BLaER1 treated with 17β-estradiol and CSF1 and Interleukin-3, amounts not matched to agents 10 nM and 100 nM (cell line): ENCODE measurements around the gene ANKRD37.
A peak's percentile ranks its signal among the peaks of the same experiment; 100 is the strongest.

ENCODE experiments used
- H3K27ac ChIP-seq, 11 experiments: shearing (Covaris generic); formaldehyde crosslinking; 2 replicates each; pipeline ENCODE4 v1.8.1; 2022
- H3K27me3 ChIP-seq, 11 experiments: shearing (Covaris generic); formaldehyde crosslinking; 2 replicates each; pipeline ENCODE4 v1.8.1; 2022
- H3K36me3 ChIP-seq, 11 experiments: shearing (Covaris generic); formaldehyde crosslinking; 2 replicates each; pipeline ENCODE4 v1.8.1; 2022
- H3K4me1 ChIP-seq, 10 experiments: shearing (Covaris generic); formaldehyde crosslinking; 2 replicates each; pipeline ENCODE4 v1.8.1; 2022
- H3K4me2 ChIP-seq, 11 experiments: shearing (Covaris generic); formaldehyde crosslinking; 2 replicates each; pipeline ENCODE4 v1.8.1; 2022
- H3K4me3 ChIP-seq, 10 experiments: shearing (Covaris generic); formaldehyde crosslinking; 2 replicates each; pipeline ENCODE4 v1.8.1; 2022
- H3K9ac ChIP-seq, 11 experiments: shearing (Covaris generic); formaldehyde crosslinking; 2 replicates each; pipeline ENCODE4 v1.8.1; 2022
- H3K9me3 ChIP-seq, 11 experiments: shearing (Covaris generic); formaldehyde crosslinking; replicated peaks in 1 of 11; 2 replicates each; pipeline ENCODE4 v1.8.1; 2022
- H4K20me1 ChIP-seq, 11 experiments: shearing (Covaris generic); formaldehyde crosslinking; 2 replicates each; pipeline ENCODE4 v1.8.1; 2022
- Cebpa-rat ChIP-seq, 11 experiments: shearing (Covaris generic); IDR thresholded peaks; 2 replicates each; pipeline ENCODE4 v1.8.1; 2022

The ANKRD37 gene

DNA sequence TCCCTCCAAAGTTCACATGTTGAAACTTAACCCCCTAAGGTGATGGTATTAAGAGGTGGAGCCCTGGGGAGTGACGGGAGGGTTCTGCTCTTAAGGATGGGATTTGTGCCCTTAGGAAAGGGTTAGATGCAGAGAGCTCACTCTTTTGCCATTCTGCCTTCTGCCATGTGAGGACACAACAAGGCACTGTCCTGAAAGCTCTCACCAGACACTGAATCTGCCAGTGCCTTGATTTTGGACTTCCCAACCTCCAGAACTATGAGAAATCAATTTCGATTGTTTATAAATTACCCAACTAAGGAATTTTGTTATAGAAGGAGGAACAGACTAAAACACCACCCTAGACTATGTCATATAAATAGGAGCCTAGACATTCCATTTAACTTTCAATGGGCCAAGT is 12.6 kb upstream of the ANKRD37 start:
- peak overlapping the region in 9 of 11 experiments; percentile 19 to 63 (median 55); a peak in 15 of 22 replicates for H3K9ac ChIP-seq
- H3K27ac ChIP-seq: peak overlapping the region in 9 of 11 experiments; percentile 61 to 80 (median 74); a peak in 17 of 22 replicates
- peaks cover 0 to 37% (median 23%) of the 10 kb centered on the region in 11 experiments; a peak in 13 of 22 replicates for H3K36me3 ChIP-seq
- TF ChIP-seq Cebpa-rat (IDR thresholded peaks at IDR 0.05): no peak
- peaks cover 21 to 42% (median 31%) of the 10 kb centered on the region in 11 experiments for H3K9me3 ChIP-seq
- H3K4me3 ChIP-seq: peak overlapping the region in 6 of 10 experiments; percentile 11 to 56 (median 41); a peak in 11 of 20 replicates
- H3K4me2 ChIP-seq: peak overlapping the region; percentile 31 to 85 (median 69); a peak in 21 of 22 replicates
- H4K20me1 ChIP-seq: no peaks in the 10 kb centered on the region
- peaks cover 21 to 36% (median 30%) of the 10 kb centered on the region in 10 experiments for H3K4me1 ChIP-seq
- H3K27me3 ChIP-seq: no peaks in the 10 kb centered on the region

- H3K4me1 ChIP-seq: peaks cover 21 to 36% (median 30%) of the 10 kb centered on the region in 10 experiments
- H3K9ac ChIP-seq: peak overlapping the region; percentile 56 to 78 (median 67); a peak in 21 of 22 replicates
- no peaks in the 10 kb centered on the region for H4K20me1 ChIP-seq
- peak overlapping the region in 7 of 10 experiments; percentile 15 to 58 (median 42); a peak in 8 of 20 replicates for H3K4me3 ChIP-seq
- peak overlapping the region in 10 of 11 experiments; percentile 48 to 88 (median 81); a peak in 19 of 22 replicates for H3K27ac ChIP-seq
- H3K4me2 ChIP-seq: peak overlapping the region; percentile 61 to 85 (median 75)
- H3K36me3 ChIP-seq: peaks cover 0 to 31% (median 18%) of the 10 kb centered on the region in 11 experiments; a peak in 13 of 22 replicates
- no peak for TF ChIP-seq Cebpa-rat (IDR thresholded peaks at IDR 0.05)
- peaks cover 14 to 34% (median 27%) of the 10 kb centered on the region in 11 experiments for H3K9me3 ChIP-seq
- no peaks in the 10 kb centered on the region for H3K27me3 ChIP-seq
These were observed 11.7 kb upstream of the ANKRD37 start for GRCh38 chr4:185384930-185385331.

GRCh38 chr4:185387957-185388356 is 8.7 kb upstream of the ANKRD37 start:
- Histone ChIP-seq H4K20me1 (no peaks in the 10 kb centered on the region), H3K27me3 (no peaks in the 10 kb centered on the region), H3K9ac (no peak overlapping the region), H3K27ac (peak overlapping the region in 2 of 11 experiments; percentile 28 to 29; a peak in 3 of 22 replicates), H3K4me2 (no peak overlapping the region), H3K4me3 (no peak overlapping the region), H3K4me1 (peaks cover 26 to 50% (median 42%) of the 10 kb centered on the region in 10 experiments), H3K36me3 (peaks cover 0 to 17% (median 7%) of the 10 kb centered on the region in 11 experiments; a peak in 6 of 22 replicates), H3K9me3 (peaks cover 0 to 11% (median 0%) of the 10 kb centered on the region in 11 experiments; a peak in 8 of 22 replicates)
- no peak for TF ChIP-seq Cebpa-rat (IDR thresholded peaks at IDR 0.05)

GRCh38 chr4:185390941-185391340 is 5.7 kb upstream of the ANKRD37 start:
- H3K36me3 ChIP-seq: peaks cover 0 to 10% (median 0%) of the 10 kb centered on the region in 11 experiments; a peak in 2 of 22 replicates
- H3K9me3 ChIP-seq: no peaks in the 10 kb centered on the region
- H3K4me3 ChIP-seq: no peak overlapping the region
- no peak for TF ChIP-seq Cebpa-rat (IDR thresholded peaks at IDR 0.05)
- no peak overlapping the region for H3K27ac ChIP-seq
- H3K4me2 ChIP-seq: no peak overlapping the region
- no peaks in the 10 kb centered on the region for H4K20me1 ChIP-seq
- no peak overlapping the region for H3K9ac ChIP-seq
- peaks cover 28 to 50% (median 41%) of the 10 kb centered on the region in 10 experiments for H3K4me1 ChIP-seq
- H3K27me3 ChIP-seq: no peaks in the 10 kb centered on the region

DNA sequence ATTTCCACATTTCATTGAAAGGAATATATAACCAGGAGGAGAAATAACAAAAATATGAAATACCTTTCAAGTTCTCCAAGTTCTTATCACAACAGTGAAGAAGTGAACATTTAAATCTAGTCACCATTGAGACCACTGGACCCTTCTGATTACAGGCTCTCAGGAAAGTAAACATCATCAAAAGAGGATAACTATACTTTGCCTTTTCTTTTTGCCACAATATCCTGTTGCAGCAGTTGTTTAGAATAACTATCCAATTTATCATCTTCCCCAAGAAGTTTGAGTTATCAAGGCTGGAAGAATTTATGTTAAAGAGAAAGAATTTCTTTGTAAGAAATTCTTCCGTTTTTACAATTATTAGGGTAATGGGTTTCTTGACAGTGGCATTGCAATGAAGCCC is 4.5 kb upstream of the ANKRD37 start:
- H3K9ac ChIP-seq: no peak overlapping the region
- no peaks in the 10 kb centered on the region for H3K27me3 ChIP-seq
- no peak overlapping the region for H3K4me3 ChIP-seq
- H4K20me1 ChIP-seq: no peaks in the 10 kb centered on the region
- H3K27ac ChIP-seq: no peak overlapping the region; a peak in 2 of 22 replicates
- TF ChIP-seq Cebpa-rat (IDR thresholded peaks at IDR 0.05): no peak
- peaks cover 0 to 7% (median 0%) of the 10 kb centered on the region in 11 experiments; a peak in 2 of 22 replicates for H3K36me3 ChIP-seq
- H3K4me1 ChIP-seq: peaks cover 30 to 47% (median 40%) of the 10 kb centered on the region in 10 experiments
- peak overlapping the region in 7 of 11 experiments; percentile 86 to 99 (median 91); a peak in 12 of 22 replicates for H3K4me2 ChIP-seq
- H3K9me3 ChIP-seq: no peaks in the 10 kb centered on the region

DNA sequence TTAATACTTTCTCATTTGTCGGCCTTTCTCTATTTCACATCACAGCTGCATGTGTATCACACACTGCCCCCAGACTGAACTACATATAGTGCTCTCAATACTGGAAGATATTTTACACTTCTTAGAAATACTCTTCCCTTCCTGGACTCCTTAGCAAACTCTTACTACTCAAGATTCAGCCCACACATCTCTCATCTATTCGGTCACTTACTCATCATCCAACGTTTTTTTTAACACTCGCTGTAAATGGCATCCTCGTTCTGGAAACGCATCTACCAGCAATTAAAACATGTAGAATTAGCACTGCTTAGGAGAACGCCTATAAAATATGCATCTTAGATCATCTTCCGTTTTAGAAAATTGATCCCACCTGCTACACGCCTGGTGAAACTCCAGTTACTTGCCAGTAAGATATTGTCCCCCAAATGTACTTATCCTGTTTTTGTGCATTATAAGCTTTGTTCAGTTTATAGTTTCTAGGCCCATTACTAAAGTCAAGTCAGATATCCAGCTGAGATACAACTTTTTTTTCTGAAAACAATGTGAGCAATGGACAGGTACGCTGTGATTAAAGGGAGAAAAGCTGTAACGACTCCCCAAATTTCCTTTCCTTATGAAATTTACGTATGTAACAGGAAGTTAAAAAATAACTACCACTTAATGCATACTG is 1.9 kb upstream of the ANKRD37 start:
- Histone ChIP-seq H3K4me2 (peak overlapping the region; percentile 86 to 99 (median 91)), H3K4me1 (peaks cover 45 to 73% (median 65%) of the 10 kb centered on the region in 10 experiments), H4K20me1 (no peaks in the 10 kb centered on the region)

GRCh38 chr4:185395238-185395955 is 1.2 kb upstream of the ANKRD37 start, which contains the start of gene LRP2BP:
TSS of gene LRP2BP (minus strand) at chr4:185395924. CDS start at chr4:185378186, 17,738 bp downstream.
- no peaks in the 10 kb centered on the region; a peak in 1 of 22 replicates for H4K20me1 ChIP-seq
- no peaks in the 10 kb centered on the region for H3K27me3 ChIP-seq
- peak within 1 kb of the TSS; percentile 85 to 95 (median 90) for H3K9ac ChIP-seq
- TF ChIP-seq Cebpa-rat (IDR thresholded peaks at IDR 0.05): no peak
- H3K9me3 ChIP-seq: no peaks in the 10 kb centered on the region
- peak within 1 kb of the TSS; percentile 86 to 99 (median 93) for H3K4me2 ChIP-seq
- H3K4me3 ChIP-seq: peak within 1 kb of the TSS; percentile 70 to 89 (median 80)
- H3K36me3 ChIP-seq: peaks cover 0 to 18% (median 11%) of the 10 kb centered on the region in 11 experiments; a peak in 13 of 22 replicates
- H3K27ac ChIP-seq: peak within 1 kb of the TSS; percentile 89 to 94 (median 92)
- H3K4me1 ChIP-seq: peaks cover 45 to 74% (median 66%) of the 10 kb centered on the region in 10 experiments

More for the DNA sequence above, 1.9 kb upstream of the ANKRD37 start:
- no peaks in the 10 kb centered on the region for H3K27me3 ChIP-seq
- peak overlapping the region; percentile 70 to 89 (median 80) for H3K4me3 ChIP-seq
- H3K27ac ChIP-seq: peak overlapping the region in 10 of 11 experiments; percentile 89 to 94 (median 92); a peak in 18 of 22 replicates
- peaks cover 0 to 11% (median 5%) of the 10 kb centered on the region in 11 experiments; a peak in 10 of 22 replicates for H3K36me3 ChIP-seq
- peak overlapping the region; percentile 85 to 95 (median 90); a peak in 18 of 22 replicates for H3K9ac ChIP-seq
- no peaks in the 10 kb centered on the region for H3K9me3 ChIP-seq
- no peak for TF ChIP-seq Cebpa-rat (IDR thresholded peaks at IDR 0.05)

DNA sequence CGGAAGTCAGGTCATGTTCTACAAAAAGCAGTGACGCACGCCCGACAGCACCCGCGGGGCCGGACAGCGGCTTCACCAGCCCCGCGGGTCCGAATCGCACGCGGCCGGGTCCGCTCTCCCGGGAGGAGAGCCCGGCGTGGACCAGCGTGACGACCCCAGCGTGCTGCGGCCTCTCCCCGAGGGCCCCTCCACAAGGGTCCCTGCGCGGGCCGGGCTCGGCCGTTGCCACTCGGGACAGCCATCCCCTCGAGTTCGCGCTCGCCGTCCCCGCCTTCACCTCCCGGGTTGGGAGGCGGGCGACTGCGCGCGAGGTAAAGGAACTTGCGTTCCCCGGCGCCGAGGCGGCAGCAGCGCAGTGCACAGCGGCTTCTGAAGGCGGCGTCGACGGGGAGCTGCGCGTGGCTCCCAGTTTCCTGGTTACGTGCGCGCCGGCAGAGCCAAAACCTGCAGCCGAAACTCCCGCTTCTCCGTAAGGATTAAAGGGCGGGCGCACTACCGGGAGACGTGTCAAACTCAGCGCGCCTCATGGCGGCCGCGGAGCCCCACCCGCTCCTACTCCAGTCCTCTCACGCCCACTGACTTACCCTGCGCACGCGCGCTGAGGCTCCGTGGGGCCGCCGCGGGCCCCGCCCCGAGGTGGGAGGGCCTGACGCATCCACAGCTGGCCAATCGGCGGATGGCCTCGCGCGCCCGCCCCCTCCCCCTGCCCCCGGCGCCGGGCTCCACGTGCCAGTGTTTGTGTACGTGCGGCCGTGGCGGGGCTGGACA is 501 bp upstream of the ANKRD37 start:
- no peak for TF ChIP-seq Cebpa-rat (IDR thresholded peaks at IDR 0.05)
- Histone ChIP-seq H4K20me1 (no peaks in the 10 kb centered on the region; a peak in 1 of 22 replicates), H3K4me3 (peak overlapping the region; percentile 70 to 89 (median 80)), H3K27me3 (no peaks in the 10 kb centered on the region), H3K4me2 (peak overlapping the region; percentile 86 to 99 (median 93)), H3K27ac (peak overlapping the region; percentile 89 to 94 (median 92)), H3K9ac (peak overlapping the region; percentile 85 to 95 (median 90)), H3K36me3 (peaks cover 0 to 24% (median 18%) of the 10 kb centered on the region in 11 experiments; a peak in 15 of 22 replicates), H3K9me3 (no peaks in the 10 kb centered on the region), H3K4me1 (peaks cover 45 to 74% (median 67%) of the 10 kb centered on the region in 10 experiments)
